ENCODE measurements around the gene TNFRSF11A.
A peak's percentile ranks its signal among the peaks of the same experiment; 100 is the strongest.

Gene TNFRSF11A

GRCh38 chr18:62325806-62326645, 916 bp downstream of the TNFRSF11A start:
- no peak for DNase-seq

- DNase-seq, result no peak
Observed at GRCh38 chr18:62326646-62327348, 1.7 kb downstream of the TNFRSF11A start.

- DNase-seq, result no peak
Observed at GRCh38 chr18:62327977-62328376, 2.9 kb downstream of the TNFRSF11A start.

- no peak for DNase-seq
Observed at GRCh38 chr18:62328586-62329525, 3.7 kb downstream of the TNFRSF11A start.

- DNase-seq, result no peak
Observed at GRCh38 chr18:62329691-62330454, 4.8 kb downstream of the TNFRSF11A start.

GRCh38 chr18:62330650-62331049, 5.5 kb downstream of the TNFRSF11A start:
- DNase-seq, result no peak

GRCh38 chr18:62331581-62332356, 6.7 kb downstream of the TNFRSF11A start:
- DNase-seq, result peak in 1 of 51 donors; percentile 11

GRCh38 chr18:62332431-62332830, 7.3 kb downstream of the TNFRSF11A start:
- no peak for DNase-seq

GRCh38 chr18:62332964-62333695, 8.0 kb downstream of the TNFRSF11A start:
- no peak for DNase-seq

GRCh38 chr18:62334120-62334519, 9.0 kb downstream of the TNFRSF11A start:
- no peak for DNase-seq

- no peak for DNase-seq
Observed at GRCh38 chr18:62335494-62335893, 10.4 kb downstream of the TNFRSF11A start.

- DNase-seq, result no peak
Observed at GRCh38 chr18:62336618-62337017, 11.5 kb downstream of the TNFRSF11A start.

GRCh38 chr18:62337336-62337735, 12.2 kb downstream of the TNFRSF11A start:
- no peak for DNase-seq

GRCh38 chr18:62338446-62339105, 13.5 kb downstream of the TNFRSF11A start:
- DNase-seq, result no peak

GRCh38 chr18:62339106-62339988, 14.2 kb downstream of the TNFRSF11A start:
- DNase-seq, result peak in 1 of 51 donors; percentile 17

GRCh38 chr18:62340996-62341395, 15.9 kb downstream of the TNFRSF11A start:
- no peak for DNase-seq

GRCh38 chr18:62341473-62341872, 16.4 kb downstream of the TNFRSF11A start:
- DNase-seq, result peak in 1 of 51 donors; percentile 5

- no peak for DNase-seq
Observed at GRCh38 chr18:62342884-62343283, 17.8 kb downstream of the TNFRSF11A start.

Data from hypothalamus (tissue), 51 donors.